Measurements from ENCODE around the gene PYDC1.
"Not testable (repeated sequence)": the region's sequence is repeated elsewhere in the genome, so short reads cannot be mapped to it uniquely, and the experiment has no call there.

PYDC1 gene

GRCh38 chr16:31246296-31246695, 29.4 kb upstream of the PYDC1 start:
- H3K9ac ChIP-seq (ENCODE audit: low read depth, low read length, poor library complexity, severe bottlenecking): no peak overlapping the region
- H2AFZ ChIP-seq (ENCODE audit: low read length): no peak overlapping the region
- no peaks in the 10 kb centered on the region for H3K4me1 ChIP-seq (ENCODE audit: insufficient read depth, low read length, poor library complexity, severe bottlenecking)
- H3K4me2 ChIP-seq (ENCODE audit: low read depth, low read length, poor library complexity, severe bottlenecking): no peak overlapping the region
- TF ChIP-seq EZH2phosphoT487 (IDR thresholded peaks at IDR 0.05; ENCODE audit: borderline replicate concordance) (no peak), CTCF (conservative IDR thresholded peaks at IDR 0.05; ENCODE audit: low read length) (no peak)
- no peaks in the 10 kb centered on the region for H3K27me3 ChIP-seq (ENCODE audit: insufficient read depth, low read length, poor library complexity, severe bottlenecking)
- no peak overlapping the region for H3K4me3 ChIP-seq (ENCODE audit: low read length, poor library complexity, severe bottlenecking)
- H3K36me3 ChIP-seq (ENCODE audit: insufficient read depth, low read length): no peaks in the 10 kb centered on the region
- H3K9me3 ChIP-seq (ENCODE audit: insufficient read depth, low read depth, low read length): no peaks in the 10 kb centered on the region
- no peaks in the 10 kb centered on the region for H3K9me2 ChIP-seq (replicated peaks; ENCODE audit: low read depth, low read length)
- H3F3A ChIP-seq (ENCODE audit: low read depth): no peaks in the 10 kb centered on the region
- H3K79me2 ChIP-seq (ENCODE audit: insufficient read depth, low read length): no peaks in the 10 kb centered on the region
- H4K20me1 ChIP-seq (ENCODE audit: insufficient read depth, low read length, poor library complexity, severe bottlenecking): no peaks in the 10 kb centered on the region

GRCh38 chr16:31245598-31245997, 28.7 kb upstream of the PYDC1 start:
- not testable (repeated sequence) for H3K79me2 ChIP-seq (ENCODE audit: insufficient read depth, low read length); H2AFZ ChIP-seq (ENCODE audit: low read length); H3K36me3 ChIP-seq (ENCODE audit: insufficient read depth, low read length); H3K27me3 ChIP-seq (ENCODE audit: insufficient read depth, low read length, poor library complexity, severe bottlenecking); H3K4me1 ChIP-seq (ENCODE audit: insufficient read depth, low read length, poor library complexity, severe bottlenecking); H3K9me2 ChIP-seq (replicated peaks; ENCODE audit: low read depth, low read length); H3K4me2 ChIP-seq (ENCODE audit: low read depth, low read length, poor library complexity, severe bottlenecking); H4K20me1 ChIP-seq (ENCODE audit: insufficient read depth, low read length, poor library complexity, severe bottlenecking); H3F3A ChIP-seq (ENCODE audit: low read depth); H3K9me3 ChIP-seq (ENCODE audit: insufficient read depth, low read depth, low read length); H3K9ac ChIP-seq (ENCODE audit: low read depth, low read length, poor library complexity, severe bottlenecking); H3K4me3 ChIP-seq (ENCODE audit: low read length, poor library complexity, severe bottlenecking)

GRCh38 chr16:31243734-31244670, 27.1 kb upstream of the PYDC1 start:
- H3K79me2 ChIP-seq (ENCODE audit: insufficient read depth, low read length): no peaks in the 10 kb centered on the region
- no peak overlapping the region for H3K4me3 ChIP-seq (ENCODE audit: low read length, poor library complexity, severe bottlenecking)
- TF ChIP-seq CTCF (conservative IDR thresholded peaks at IDR 0.05; ENCODE audit: low read length) (no peak), EZH2phosphoT487 (IDR thresholded peaks at IDR 0.05; ENCODE audit: borderline replicate concordance) (no peak)
- H3K4me2 ChIP-seq (ENCODE audit: low read depth, low read length, poor library complexity, severe bottlenecking): no peak overlapping the region
- H3K9me3 ChIP-seq (ENCODE audit: insufficient read depth, low read depth, low read length): no peaks in the 10 kb centered on the region
- no peaks in the 10 kb centered on the region for H3F3A ChIP-seq (ENCODE audit: low read depth)
- H3K9me2 ChIP-seq (replicated peaks; ENCODE audit: low read depth, low read length): no peaks in the 10 kb centered on the region
- no peaks in the 10 kb centered on the region for H3K4me1 ChIP-seq (ENCODE audit: insufficient read depth, low read length, poor library complexity, severe bottlenecking)
- H3K27me3 ChIP-seq (ENCODE audit: insufficient read depth, low read length, poor library complexity, severe bottlenecking): no peaks in the 10 kb centered on the region
- H2AFZ ChIP-seq (ENCODE audit: low read length): no peak overlapping the region
- no peak overlapping the region for H3K9ac ChIP-seq (ENCODE audit: low read depth, low read length, poor library complexity, severe bottlenecking)
- H3K36me3 ChIP-seq (ENCODE audit: insufficient read depth, low read length): no peaks in the 10 kb centered on the region
- no peaks in the 10 kb centered on the region for H4K20me1 ChIP-seq (ENCODE audit: insufficient read depth, low read length, poor library complexity, severe bottlenecking)

GRCh38 chr16:31242206-31242605, 25.3 kb upstream of the PYDC1 start:
- Histone ChIP-seq H3F3A (ENCODE audit: low read depth) (no peaks in the 10 kb centered on the region), H3K9me2 (replicated peaks; ENCODE audit: low read depth, low read length) (no peaks in the 10 kb centered on the region), H3K4me3 (ENCODE audit: low read length, poor library complexity, severe bottlenecking) (no peak overlapping the region), H4K20me1 (ENCODE audit: insufficient read depth, low read length, poor library complexity, severe bottlenecking) (no peaks in the 10 kb centered on the region), H3K27me3 (ENCODE audit: insufficient read depth, low read length, poor library complexity, severe bottlenecking) (no peaks in the 10 kb centered on the region), H2AFZ (ENCODE audit: low read length) (no peak overlapping the region), H3K36me3 (ENCODE audit: insufficient read depth, low read length) (no peaks in the 10 kb centered on the region), H3K9me3 (ENCODE audit: insufficient read depth, low read depth, low read length) (no peaks in the 10 kb centered on the region), H3K4me2 (ENCODE audit: low read depth, low read length, poor library complexity, severe bottlenecking) (no peak overlapping the region), H3K79me2 (ENCODE audit: insufficient read depth, low read length) (no peaks in the 10 kb centered on the region), H3K4me1 (ENCODE audit: insufficient read depth, low read length, poor library complexity, severe bottlenecking) (no peaks in the 10 kb centered on the region), H3K9ac (ENCODE audit: low read depth, low read length, poor library complexity, severe bottlenecking) (no peak overlapping the region)
- TF ChIP-seq EZH2phosphoT487 (IDR thresholded peaks at IDR 0.05; ENCODE audit: borderline replicate concordance) (no peak), CTCF (conservative IDR thresholded peaks at IDR 0.05; ENCODE audit: low read length) (no peak)
